AG09309 (cell line): ENCODE results near the gene CCDC183.

ENCODE experiments used
- DNase-seq: peaks from one replicate; pipeline ENCODE4 v3.0.0-alpha.2; 2010; ENCODE audit warnings: low read depth
- H3K4me3 ChIP-seq: 2 replicates; pipeline ENCODE4 v1.5.1; 2011; ENCODE audit warnings: mild to moderate bottlenecking, low read depth, low read length, moderate library complexity; ENCODE audit not compliant: control insufficient read depth
- CTCF ChIP-seq: IDR thresholded peaks from 2 replicates; pipeline ENCODE4 v1.5.1; 2011; ENCODE audit warnings: mild to moderate bottlenecking, low read depth, low read length, inconsistent platforms; ENCODE audit not compliant: insufficient read depth, control insufficient read depth; ENCODE audit errors: missing control alignments

CCDC183 gene

GRCh38 chr9:136790640-136791515 is 5.3 kb upstream of the CCDC183 start, which contains the start of gene TMEM141:
TMEM141 (plus strand) TSS chr9:136791344; CDS start chr9:136791371, 27 bp downstream.
- DNase-seq: peak; percentile 95

GRCh38 chr9:136791516-136792276 is 4.4 kb upstream of the CCDC183 start:
- peak overlapping the region; percentile 99 for H3K4me3 ChIP-seq
- DNase-seq: no peak
- TF ChIP-seq CTCF: peak; percentile 91

More at GRCh38 chr9:136790640-136791515, 5.3 kb upstream of the CCDC183 start, which contains the start of gene TMEM141:
- no peak for TF ChIP-seq CTCF
- peak within 1 kb of the TSS; percentile 99 for H3K4me3 ChIP-seq

- peak overlapping the region; percentile 99; the same call in 1 of the 2 replicates for H3K4me3 ChIP-seq
Observed at GRCh38 chr9:136792321-136793085, 3.6 kb upstream of the CCDC183 start.

GRCh38 chr9:136793086-136793946 is 2.8 kb upstream of the CCDC183 start:
- TF ChIP-seq CTCF: no peak
- DNase-seq: no peak
- no peak overlapping the region for H3K4me3 ChIP-seq

More at GRCh38 chr9:136792321-136793085, 3.6 kb upstream of the CCDC183 start:
- no peak for TF ChIP-seq CTCF
- no peak for DNase-seq

- no peak for DNase-seq
- no peak for TF ChIP-seq CTCF
- no peak overlapping the region for H3K4me3 ChIP-seq
Observed at GRCh38 chr9:136794281-136794999, 1.7 kb upstream of the CCDC183 start.
